Activated CD8-positive, alpha-beta T cell treated with anti-CD3 and anti-CD28 coated beads for 36 hours (primary cell): Measurements from ENCODE around the gene PPP2R2C. TPM values are rescaled to one million over a fixed set of nuclear protein-coding genes. Genes with fewer than 3 reads are reported as not detected.

Experiments used
- ATAC-seq: fragments of 200-7000 bp; cut with Tn5 transposase; one replicate; pipeline ENCODE4 v1.10.0; 2021; ENCODE audit warnings: mild to moderate bottlenecking, moderate library complexity
- CTCF ChIA-PET: fragments of 350-600 bp; sonication (Branson Sonifier 250); formaldehyde crosslinking; loops from one replicate; lab custom pipeline; 2021; ENCODE audit warnings: antibody characterized with exemption; lab: Charles Lee
- POLR2A ChIA-PET: fragments of 350-600 bp; sonication (Branson Sonifier 250); formaldehyde crosslinking; loops from one replicate; lab custom pipeline; 2021; ENCODE audit warnings: antibody characterized with exemption; lab: Charles Lee
- DNase-seq: peaks from one replicate; pipeline ENCODE4 v3.0.0-alpha.2; 2020
- H3K27ac Mint-ChIP-seq: one replicate; pipeline ENCODE4 v1.8.0; 2021; ENCODE audit warnings: mild to moderate bottlenecking, mixed read lengths
- H3K27me3 Mint-ChIP-seq: one replicate; pipeline ENCODE4 v1.8.0; 2021; ENCODE audit warnings: mixed read lengths
- H3K36me3 Mint-ChIP-seq: one replicate; pipeline ENCODE4 v1.8.0; 2021; ENCODE audit warnings: low read depth, mixed read lengths
- H3K4me1 Mint-ChIP-seq: one replicate; pipeline ENCODE4 v1.8.0; 2021; ENCODE audit warnings: low read depth, mixed read lengths
- H3K4me3 Mint-ChIP-seq: one replicate; pipeline ENCODE4 v1.8.0; 2021; ENCODE audit warnings: mild to moderate bottlenecking, moderate library complexity, mixed read lengths
- H3K9me3 Mint-ChIP-seq: one replicate; pipeline ENCODE4 v1.8.0; 2021; ENCODE audit warnings: mixed read lengths
- intact Hi-C: fragments of 100-400 bp; cut with micrococcal nuclease; formaldehyde crosslinking; loops from one replicate; pipeline ENCODE4 v1.10.0; 2022
- total RNA-seq, 2 experiments: library from RNA; stranded (reverse); gene quantifications; one replicate each; pipeline ENCODE4 v1.2.3, GENCODE V29; 2021
- TF ChIP-seq, protein P1 (sequence below): fragments of 200-600 bp; IDR thresholded peaks from one replicate; pipeline ENCODE4 v1.8.0; 2022; ENCODE audit warnings: antibody characterized with exemption, mild to moderate bottlenecking

The PPP2R2C gene
- total RNA-seq, 2 experiments from 2014 or later: not detected

DNA sequence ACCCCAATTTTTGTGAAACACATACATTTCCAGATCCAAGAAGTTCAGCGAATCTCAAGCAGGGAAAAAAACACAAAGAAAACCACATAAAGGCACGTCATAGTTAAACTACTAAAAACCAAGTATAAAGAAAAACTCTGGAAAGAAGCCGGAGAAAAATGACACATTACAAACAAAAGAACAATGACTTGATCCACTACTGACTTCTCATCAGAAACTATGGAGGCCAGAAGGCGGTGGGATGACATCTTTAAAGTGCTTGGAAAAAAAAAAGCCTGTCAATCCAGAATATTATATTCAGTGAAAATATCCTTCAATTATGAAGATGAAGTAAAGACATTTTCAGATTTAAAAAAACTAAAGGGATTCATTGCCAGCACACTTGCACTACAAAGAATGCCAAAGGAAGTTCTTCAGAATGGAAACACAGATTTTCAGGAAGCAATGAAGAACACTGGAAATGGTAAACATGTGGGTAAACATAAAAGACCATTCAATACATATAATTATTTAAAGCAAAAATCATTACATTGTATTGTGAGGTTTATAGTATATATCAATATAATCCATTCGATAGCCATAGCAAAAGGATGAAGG lies 32.6 kb upstream of the PPP2R2C start:
- peaks cover 6% of the 10 kb centered on the region for H3K27me3 Mint-ChIP-seq
- no peak overlapping the region for H3K4me3 Mint-ChIP-seq
- DNase-seq (no peak), ATAC-seq (no peak)
- intact Hi-C loops: no loop called here
- no peak overlapping the region for H3K27ac Mint-ChIP-seq
- TF ChIP-seq, protein P1, sequence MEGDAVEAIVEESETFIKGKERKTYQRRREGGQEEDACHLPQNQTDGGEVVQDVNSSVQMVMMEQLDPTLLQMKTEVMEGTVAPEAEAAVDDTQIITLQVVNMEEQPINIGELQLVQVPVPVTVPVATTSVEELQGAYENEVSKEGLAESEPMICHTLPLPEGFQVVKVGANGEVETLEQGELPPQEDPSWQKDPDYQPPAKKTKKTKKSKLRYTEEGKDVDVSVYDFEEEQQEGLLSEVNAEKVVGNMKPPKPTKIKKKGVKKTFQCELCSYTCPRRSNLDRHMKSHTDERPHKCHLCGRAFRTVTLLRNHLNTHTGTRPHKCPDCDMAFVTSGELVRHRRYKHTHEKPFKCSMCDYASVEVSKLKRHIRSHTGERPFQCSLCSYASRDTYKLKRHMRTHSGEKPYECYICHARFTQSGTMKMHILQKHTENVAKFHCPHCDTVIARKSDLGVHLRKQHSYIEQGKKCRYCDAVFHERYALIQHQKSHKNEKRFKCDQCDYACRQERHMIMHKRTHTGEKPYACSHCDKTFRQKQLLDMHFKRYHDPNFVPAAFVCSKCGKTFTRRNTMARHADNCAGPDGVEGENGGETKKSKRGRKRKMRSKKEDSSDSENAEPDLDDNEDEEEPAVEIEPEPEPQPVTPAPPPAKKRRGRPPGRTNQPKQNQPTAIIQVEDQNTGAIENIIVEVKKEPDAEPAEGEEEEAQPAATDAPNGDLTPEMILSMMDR: no peak
- H3K36me3 Mint-ChIP-seq: no peaks in the 10 kb centered on the region
- H3K9me3 Mint-ChIP-seq: peaks cover 21% of the 10 kb centered on the region
- CTCF ChIA-PET: no interaction called here
- H3K4me1 Mint-ChIP-seq: no peaks in the 10 kb centered on the region
- POLR2A ChIA-PET: no interaction called here

DNA sequence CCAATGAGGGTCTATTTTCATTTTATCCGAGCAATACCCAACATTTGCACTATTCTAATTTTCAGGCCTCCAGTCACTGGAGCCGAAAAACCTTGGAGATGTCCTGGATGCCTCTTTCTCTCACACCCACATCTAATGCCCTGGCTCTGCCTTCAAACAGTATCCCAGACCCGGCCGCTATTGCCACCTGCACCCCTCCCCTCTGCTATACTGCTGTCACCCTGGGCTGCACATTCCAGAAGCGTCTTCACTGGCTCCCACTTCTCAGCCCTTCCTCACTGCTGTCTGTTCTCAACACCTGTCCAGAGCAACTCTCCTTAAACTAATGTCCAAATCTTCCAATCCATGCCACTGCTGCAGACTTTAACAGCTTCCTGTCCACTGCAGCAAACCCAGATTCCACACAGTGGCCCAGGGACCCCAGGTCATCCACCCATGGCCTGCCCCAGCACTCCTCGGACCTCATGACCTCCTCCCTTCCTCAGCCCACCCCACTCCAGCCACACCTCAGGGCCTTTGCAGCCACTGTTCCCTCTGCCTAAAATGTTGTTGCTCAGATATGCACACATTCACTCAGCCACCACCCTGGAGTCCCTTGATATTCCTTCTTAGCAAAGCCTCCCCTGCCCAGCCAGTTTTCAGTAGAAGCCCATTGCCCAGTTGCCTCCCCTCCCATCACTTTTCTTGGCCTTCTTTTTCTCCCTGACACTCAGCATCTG lies 30.5 kb upstream of the PPP2R2C start:
- no peak for DNase-seq
- ChIA-PET POLR2A (no interaction called here), CTCF (no interaction called here)
- peaks cover 9% of the 10 kb centered on the region for H3K27me3 Mint-ChIP-seq
- ATAC-seq: no peak
- H3K4me1 Mint-ChIP-seq: no peaks in the 10 kb centered on the region
- H3K27ac Mint-ChIP-seq: no peak overlapping the region
- H3K4me3 Mint-ChIP-seq: no peak overlapping the region
- intact Hi-C loops: no loop called here
- TF ChIP-seq, protein P1: no peak
- no peaks in the 10 kb centered on the region for H3K36me3 Mint-ChIP-seq
- H3K9me3 Mint-ChIP-seq: peaks cover 21% of the 10 kb centered on the region

DNA sequence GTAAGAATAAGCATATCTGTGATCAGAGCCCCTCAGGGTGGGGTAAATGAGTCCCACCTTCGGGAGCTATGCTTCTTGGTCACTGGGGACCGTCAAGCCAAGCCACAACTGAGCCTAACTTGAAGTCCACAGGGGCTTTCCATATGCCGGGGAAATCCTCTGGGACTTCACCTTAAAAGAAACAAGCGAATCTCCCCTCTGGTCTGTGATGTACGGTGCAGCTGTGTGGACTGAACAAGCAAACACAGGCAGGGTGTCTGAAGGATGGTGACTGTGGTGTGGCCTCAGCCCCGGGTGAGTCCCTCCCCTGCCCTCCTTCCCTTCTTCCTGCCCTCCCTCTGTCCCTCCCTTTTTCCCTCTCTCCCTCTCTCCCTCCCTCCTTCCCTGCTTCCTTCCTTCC lies 29.7 kb upstream of the PPP2R2C start:
- peaks cover 21% of the 10 kb centered on the region for H3K9me3 Mint-ChIP-seq
- CTCF ChIA-PET: no interaction called here
- no peak overlapping the region for H3K4me3 Mint-ChIP-seq
- POLR2A ChIA-PET: no interaction called here
- DNase-seq: no peak
- no peaks in the 10 kb centered on the region for H3K36me3 Mint-ChIP-seq
- H3K27me3 Mint-ChIP-seq: peaks cover 9% of the 10 kb centered on the region
- no peaks in the 10 kb centered on the region for H3K4me1 Mint-ChIP-seq
- intact Hi-C loops: no loop called here
- H3K27ac Mint-ChIP-seq: no peak overlapping the region
- TF ChIP-seq, protein P1: no peak
- no peak for ATAC-seq

- DNase-seq: no peak
- no peaks in the 10 kb centered on the region for H3K4me1 Mint-ChIP-seq
- H3K36me3 Mint-ChIP-seq: no peaks in the 10 kb centered on the region
- ChIA-PET POLR2A (no interaction called here), CTCF (no interaction called here)
- H3K27ac Mint-ChIP-seq: no peak overlapping the region
- no peak for ATAC-seq
- no peak overlapping the region for H3K4me3 Mint-ChIP-seq
- intact Hi-C loops: no loop called here
- H3K9me3 Mint-ChIP-seq: peaks cover 18% of the 10 kb centered on the region
- peaks cover 9% of the 10 kb centered on the region for H3K27me3 Mint-ChIP-seq
- TF ChIP-seq, protein P1: no peak
Measured at GRCh38 chr4:6501171-6501570, 28.8 kb upstream of the PPP2R2C start.

DNA sequence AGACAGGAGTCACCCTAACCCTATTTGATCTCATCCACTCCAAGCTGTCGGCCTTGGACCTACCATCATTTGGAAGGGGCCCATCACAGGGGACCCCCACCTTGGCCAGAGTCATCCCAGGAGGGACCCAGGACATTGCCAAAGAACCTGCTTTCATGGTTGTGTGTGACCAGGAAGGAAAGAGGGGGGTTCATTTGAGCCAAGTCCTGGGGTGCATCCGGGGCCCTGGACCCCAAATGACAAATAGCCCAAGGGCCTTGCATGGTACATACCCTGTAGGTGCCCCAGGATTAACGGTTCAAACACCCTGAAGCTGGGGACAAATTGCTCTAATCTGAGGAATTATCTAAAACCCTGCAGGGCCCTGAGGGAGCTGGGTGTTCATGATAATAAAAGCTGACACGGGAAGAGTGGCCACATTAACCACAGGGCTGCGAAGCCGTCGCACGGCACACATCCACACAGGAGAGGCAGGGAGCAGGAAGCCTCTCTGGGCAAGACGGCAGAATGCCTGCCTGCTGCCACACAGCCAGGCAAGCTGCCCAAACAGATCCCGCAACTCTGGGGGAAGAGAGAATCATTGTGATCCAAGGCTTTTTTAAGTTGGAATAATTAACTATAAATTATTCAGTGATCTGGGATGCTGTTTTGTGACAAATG lies 28.2 kb upstream of the PPP2R2C start:
- H3K36me3 Mint-ChIP-seq: no peaks in the 10 kb centered on the region
- CTCF ChIA-PET: no interaction called here
- POLR2A ChIA-PET: no interaction called here
- H3K9me3 Mint-ChIP-seq: peaks cover 15% of the 10 kb centered on the region
- DNase-seq (no peak), ATAC-seq (no peak)
- H3K27ac Mint-ChIP-seq: no peak overlapping the region
- intact Hi-C loops: no loop called here
- H3K27me3 Mint-ChIP-seq: peaks cover 9% of the 10 kb centered on the region
- no peaks in the 10 kb centered on the region for H3K4me1 Mint-ChIP-seq
- H3K4me3 Mint-ChIP-seq: no peak overlapping the region
- TF ChIP-seq, protein P1: no peak
